ENCODE measurements around the gene ALK.

The ALK gene

GRCh38 chr2:29718076-29718686 is 203.2 kb downstream of the ALK start:
- Histone ChIP-seq H3K36me3 (ENCODE audit: control insufficient read depth, insufficient read depth, low read length) (no peaks in the 10 kb centered on the region), H3K9me3 (ENCODE audit: control insufficient read depth, insufficient read depth, low read depth, low read length) (no peaks in the 10 kb centered on the region), H3K9ac (ENCODE audit: low read length) (no peak overlapping the region), H3K27me3 (ENCODE audit: control insufficient read depth, insufficient read depth, low read length) (no peaks in the 10 kb centered on the region; the same call in 1 of the 2 replicates), H3K4me1 (ENCODE audit: control insufficient read depth, insufficient read depth, low read length) (peaks cover 26% of the 10 kb centered on the region), H3K27ac (ENCODE audit: low read depth, low read length) (no peak overlapping the region), H3K4me3 (ENCODE audit: low read depth, low read length) (no peak overlapping the region)

DNA sequence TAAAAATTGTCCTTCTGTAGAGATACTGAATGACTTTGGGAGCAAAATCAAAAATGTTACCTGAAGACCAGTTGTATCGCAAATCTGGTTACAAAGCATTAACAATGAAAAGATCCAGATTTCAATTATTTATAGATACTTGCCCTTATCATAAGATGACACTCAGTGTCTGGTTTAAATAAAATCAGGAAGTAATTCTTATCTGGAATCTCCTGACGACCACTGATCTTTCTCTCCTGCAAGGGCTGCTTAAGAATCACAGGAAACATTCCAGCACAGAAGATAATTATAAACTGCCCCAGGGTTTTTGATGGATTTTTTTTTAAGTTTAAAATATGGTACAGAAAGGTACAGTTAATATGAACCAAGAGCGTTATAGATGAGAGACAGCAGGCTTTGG is 205.7 kb downstream of the ALK start:
- H3K36me3 ChIP-seq (ENCODE audit: control insufficient read depth, insufficient read depth, low read length) = no peaks in the 10 kb centered on the region

GRCh38 chr2:29714333-29714732 is 207.1 kb downstream of the ALK start:
- Histone ChIP-seq H3K4me3 (ENCODE audit: low read depth, low read length) (no peak overlapping the region), H3K27me3 (ENCODE audit: control insufficient read depth, insufficient read depth, low read length) (no peaks in the 10 kb centered on the region; the same call in 1 of the 2 replicates), H3K36me3 (ENCODE audit: control insufficient read depth, insufficient read depth, low read length) (no peaks in the 10 kb centered on the region), H3K9ac (ENCODE audit: low read length) (no peak overlapping the region), H3K27ac (ENCODE audit: low read depth, low read length) (no peak overlapping the region), H3K9me3 (ENCODE audit: control insufficient read depth, insufficient read depth, low read depth, low read length) (no peaks in the 10 kb centered on the region), H3K4me1 (ENCODE audit: control insufficient read depth, insufficient read depth, low read length) (peaks cover 20% of the 10 kb centered on the region)

More for the DNA sequence above, 205.7 kb downstream of the ALK start:
- no peak overlapping the region for H3K4me3 ChIP-seq (ENCODE audit: low read depth, low read length)
- peaks cover 26% of the 10 kb centered on the region for H3K4me1 ChIP-seq (ENCODE audit: control insufficient read depth, insufficient read depth, low read length)
- no peak overlapping the region for H3K9ac ChIP-seq (ENCODE audit: low read length)
- H3K27ac ChIP-seq (ENCODE audit: low read depth, low read length) = no peak overlapping the region
- no peaks in the 10 kb centered on the region; the same call in 1 of the 2 replicates for H3K27me3 ChIP-seq (ENCODE audit: control insufficient read depth, insufficient read depth, low read length)
- no peaks in the 10 kb centered on the region for H3K9me3 ChIP-seq (ENCODE audit: control insufficient read depth, insufficient read depth, low read depth, low read length)

GRCh38 chr2:29706171-29706720 is 215.1 kb downstream of the ALK start:
- Histone ChIP-seq H3K36me3 (ENCODE audit: control insufficient read depth, insufficient read depth, low read length) (no peaks in the 10 kb centered on the region), H3K27ac (ENCODE audit: low read depth, low read length) (no peak overlapping the region), H3K4me3 (ENCODE audit: low read depth, low read length) (no peak overlapping the region), H3K4me1 (ENCODE audit: control insufficient read depth, insufficient read depth, low read length) (no peaks in the 10 kb centered on the region), H3K9ac (ENCODE audit: low read length) (no peak overlapping the region), H3K27me3 (ENCODE audit: control insufficient read depth, insufficient read depth, low read length) (no peaks in the 10 kb centered on the region; the same call in 1 of the 2 replicates), H3K9me3 (ENCODE audit: control insufficient read depth, insufficient read depth, low read depth, low read length) (no peaks in the 10 kb centered on the region)

GRCh38 chr2:29705616-29706015 is 215.8 kb downstream of the ALK start:
- Histone ChIP-seq H3K36me3 (ENCODE audit: control insufficient read depth, insufficient read depth, low read length) (no peaks in the 10 kb centered on the region), H3K4me3 (ENCODE audit: low read depth, low read length) (no peak overlapping the region), H3K27me3 (ENCODE audit: control insufficient read depth, insufficient read depth, low read length) (no peaks in the 10 kb centered on the region; the same call in 1 of the 2 replicates), H3K27ac (ENCODE audit: low read depth, low read length) (no peak overlapping the region), H3K9me3 (ENCODE audit: control insufficient read depth, insufficient read depth, low read depth, low read length) (no peaks in the 10 kb centered on the region), H3K4me1 (ENCODE audit: control insufficient read depth, insufficient read depth, low read length) (no peaks in the 10 kb centered on the region), H3K9ac (ENCODE audit: low read length) (no peak overlapping the region)

GRCh38 chr2:29703336-29703735 is 218.1 kb downstream of the ALK start:
- Histone ChIP-seq H3K4me3 (ENCODE audit: low read depth, low read length) (no peak overlapping the region), H3K27me3 (ENCODE audit: control insufficient read depth, insufficient read depth, low read length) (no peaks in the 10 kb centered on the region), H3K9me3 (ENCODE audit: control insufficient read depth, insufficient read depth, low read depth, low read length) (no peaks in the 10 kb centered on the region), H3K4me1 (ENCODE audit: control insufficient read depth, insufficient read depth, low read length) (no peaks in the 10 kb centered on the region), H3K9ac (ENCODE audit: low read length) (no peak overlapping the region), H3K36me3 (ENCODE audit: control insufficient read depth, insufficient read depth, low read length) (no peaks in the 10 kb centered on the region), H3K27ac (ENCODE audit: low read depth, low read length) (no peak overlapping the region)

DNA sequence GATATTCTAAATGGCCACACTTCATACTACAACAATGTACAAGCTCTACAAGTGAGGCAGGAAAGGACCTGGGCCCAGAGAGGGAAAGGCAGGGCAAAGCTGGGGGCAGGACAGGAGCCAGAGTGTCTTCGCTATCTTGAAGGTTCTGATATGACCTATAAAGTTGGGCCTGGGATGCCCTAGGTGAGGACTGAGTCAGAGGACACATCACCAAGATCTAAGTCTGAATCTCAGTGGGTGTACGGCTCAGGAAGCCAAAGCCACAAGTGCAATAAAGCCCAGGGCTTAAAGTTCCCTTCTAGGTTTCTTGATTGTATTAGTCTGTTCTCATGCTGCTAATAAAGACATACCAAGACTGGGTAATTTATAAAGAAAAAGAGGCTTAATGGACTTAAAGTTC is 219.1 kb downstream of the ALK start:
- Histone ChIP-seq H3K36me3 (ENCODE audit: control insufficient read depth, insufficient read depth, low read length) (no peaks in the 10 kb centered on the region), H3K27me3 (ENCODE audit: control insufficient read depth, insufficient read depth, low read length) (no peaks in the 10 kb centered on the region), H3K9ac (ENCODE audit: low read length) (no peak overlapping the region), H3K9me3 (ENCODE audit: control insufficient read depth, insufficient read depth, low read depth, low read length) (no peaks in the 10 kb centered on the region), H3K4me3 (ENCODE audit: low read depth, low read length) (no peak overlapping the region), H3K27ac (ENCODE audit: low read depth, low read length) (no peak overlapping the region), H3K4me1 (ENCODE audit: control insufficient read depth, insufficient read depth, low read length) (no peaks in the 10 kb centered on the region)

- Histone ChIP-seq H3K27me3 (ENCODE audit: control insufficient read depth, insufficient read depth, low read length) (no peaks in the 10 kb centered on the region), H3K9ac (ENCODE audit: low read length) (no peak overlapping the region), H3K27ac (ENCODE audit: low read depth, low read length) (no peak overlapping the region), H3K4me3 (ENCODE audit: low read depth, low read length) (no peak overlapping the region), H3K36me3 (ENCODE audit: control insufficient read depth, insufficient read depth, low read length) (no peaks in the 10 kb centered on the region), H3K9me3 (ENCODE audit: control insufficient read depth, insufficient read depth, low read depth, low read length) (no peaks in the 10 kb centered on the region), H3K4me1 (ENCODE audit: control insufficient read depth, insufficient read depth, low read length) (no peaks in the 10 kb centered on the region)
Observed at GRCh38 chr2:29700560-29700959, 220.8 kb downstream of the ALK start.

DNA sequence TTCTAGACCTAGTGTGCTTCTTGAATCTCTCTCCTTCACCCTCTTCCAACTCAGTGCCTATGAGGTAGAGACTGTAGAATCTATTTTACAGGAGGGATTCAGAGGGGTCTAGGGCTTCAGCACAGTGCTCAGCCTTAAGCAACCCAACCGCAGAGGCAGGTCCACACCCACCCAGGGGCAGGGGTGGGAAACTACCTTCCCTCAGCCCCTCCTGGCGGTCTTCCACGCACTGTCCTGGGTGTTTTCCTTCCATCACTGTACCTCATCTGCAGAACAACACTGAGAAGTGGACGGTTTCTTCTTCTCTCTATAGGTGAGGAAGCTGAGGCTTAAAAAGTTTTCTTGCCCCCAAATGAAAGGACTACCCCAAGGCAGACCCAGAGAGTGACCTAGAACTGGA is 222.3 kb downstream of the ALK start:
- no peaks in the 10 kb centered on the region for H3K9me3 ChIP-seq (ENCODE audit: control insufficient read depth, insufficient read depth, low read depth, low read length)
- H3K27me3 ChIP-seq (ENCODE audit: control insufficient read depth, insufficient read depth, low read length) = no peaks in the 10 kb centered on the region
- H3K27ac ChIP-seq (ENCODE audit: low read depth, low read length) = no peak overlapping the region
- H3K4me1 ChIP-seq (ENCODE audit: control insufficient read depth, insufficient read depth, low read length) = no peaks in the 10 kb centered on the region
- H3K4me3 ChIP-seq (ENCODE audit: low read depth, low read length) = no peak overlapping the region
- no peak overlapping the region for H3K9ac ChIP-seq (ENCODE audit: low read length)
- no peaks in the 10 kb centered on the region for H3K36me3 ChIP-seq (ENCODE audit: control insufficient read depth, insufficient read depth, low read length)

DNA sequence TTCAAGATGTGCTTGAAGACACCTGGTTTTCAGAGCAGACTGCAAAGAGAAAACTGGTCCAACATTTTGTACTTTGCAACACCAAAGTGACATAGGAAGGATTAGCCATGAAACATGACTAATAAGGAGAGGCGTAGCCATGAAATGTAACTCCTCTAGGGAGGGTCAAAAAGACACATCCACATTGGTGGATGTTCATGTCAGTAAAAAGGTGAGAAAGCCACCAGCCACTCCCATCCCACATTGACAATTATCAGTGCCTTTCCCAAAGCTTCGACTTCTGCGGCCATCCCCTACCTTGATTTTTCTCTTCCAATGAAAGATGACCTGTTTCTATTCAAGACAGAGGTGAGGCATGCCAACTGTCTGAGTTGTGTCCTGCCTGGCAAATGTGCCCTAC is 223.2 kb downstream of the ALK start:
- Histone ChIP-seq H3K9ac (ENCODE audit: low read length) (no peak overlapping the region), H3K9me3 (ENCODE audit: control insufficient read depth, insufficient read depth, low read depth, low read length) (no peaks in the 10 kb centered on the region), H3K27ac (ENCODE audit: low read depth, low read length) (no peak overlapping the region), H3K4me1 (ENCODE audit: control insufficient read depth, insufficient read depth, low read length) (no peaks in the 10 kb centered on the region), H3K4me3 (ENCODE audit: low read depth, low read length) (no peak overlapping the region), H3K36me3 (ENCODE audit: control insufficient read depth, insufficient read depth, low read length) (no peaks in the 10 kb centered on the region), H3K27me3 (ENCODE audit: control insufficient read depth, insufficient read depth, low read length) (no peaks in the 10 kb centered on the region)

GRCh38 chr2:29697715-29698114 is 223.7 kb downstream of the ALK start:
- Histone ChIP-seq H3K9me3 (ENCODE audit: control insufficient read depth, insufficient read depth, low read depth, low read length) (no peaks in the 10 kb centered on the region), H3K27ac (ENCODE audit: low read depth, low read length) (no peak overlapping the region), H3K27me3 (ENCODE audit: control insufficient read depth, insufficient read depth, low read length) (no peaks in the 10 kb centered on the region), H3K4me1 (ENCODE audit: control insufficient read depth, insufficient read depth, low read length) (no peaks in the 10 kb centered on the region), H3K4me3 (ENCODE audit: low read depth, low read length) (no peak overlapping the region), H3K36me3 (ENCODE audit: control insufficient read depth, insufficient read depth, low read length) (no peaks in the 10 kb centered on the region), H3K9ac (ENCODE audit: low read length) (no peak overlapping the region)

Measured in HUES6 (cell line).